ENCODE results near the gene CUX1. TPM values are rescaled to one million over a fixed set of nuclear protein-coding genes. Genes with fewer than 3 reads are reported as not detected.

The CUX1 gene
- total RNA-seq, 1 experiment from 2014 or later, result 53.5 TPM

- Mint-ChIP-seq H3K36me3 (ENCODE audit: insufficient read depth in 1 of 3, low read depth in 3 of 3) (peaks cover 0 to 3% (median 0%) of the 10 kb centered on the region in 3 experiments; a peak in 1 of 7 replicates), H3K27me3 (ENCODE audit: low read depth) (no peaks in the 10 kb centered on the region), H3K27ac (peak overlapping the region; percentile 23 to 74 (median 40); a peak in 4 of 7 replicates), H3K4me3 (no peak overlapping the region), H3K4me1 (peaks cover 62 to 74% of the 10 kb centered on the region in 2 experiments), H3K9me3 (no peaks in the 10 kb centered on the region)
- Histone ChIP-seq H2BK20ac (ENCODE audit: low read depth, low read length, poor library complexity, severe bottlenecking) (no peak overlapping the region), H4K5ac (ENCODE audit: insufficient read length, low read depth, low read length) (no peak overlapping the region), H4K91ac (ENCODE audit: insufficient read length, low read depth, low read length) (no peak overlapping the region), H3K56ac (ENCODE audit: insufficient read length, low read depth, low read length) (no peak overlapping the region), H3K4ac (ENCODE audit: low read depth, low read length) (no peak overlapping the region), H4K8ac (replicated peaks; ENCODE audit: insufficient read length, low read depth, low read length) (no peak overlapping the region), H2BK120ac (ENCODE audit: low read depth, low read length, poor library complexity, severe bottlenecking) (no peak overlapping the region), H4K20me1 (ENCODE audit: control insufficient read depth, insufficient read depth, insufficient read length) (peaks cover 2% of the 10 kb centered on the region), H3K9ac (ENCODE audit: extremely low read depth, insufficient read length, low read length) (no peak overlapping the region), H3K14ac (ENCODE audit: insufficient read depth, low read length) (no peak overlapping the region), H2BK12ac (ENCODE audit: insufficient read length, low read depth, low read length) (no peak overlapping the region), H3T11ph (ENCODE audit: low read length) (no peak overlapping the region), H3K79me2 (ENCODE audit: insufficient read depth, low read length) (peaks cover 36% of the 10 kb centered on the region), H3K27me3 (ENCODE audit: insufficient read depth, low read length) (no peaks in the 10 kb centered on the region), H2BK15ac (ENCODE audit: low read depth, low read length) (no peak overlapping the region), H3K4me2 (ENCODE audit: insufficient read depth, insufficient read length, low read length) (no peak overlapping the region), H3K9me3 (ENCODE audit: control insufficient read depth, low read depth, low read length) (no peaks in the 10 kb centered on the region), H2AFZ (ENCODE audit: low read length) (no peak overlapping the region), H3K79me1 (ENCODE audit: insufficient read depth, low read depth, low read length, poor library complexity, severe bottlenecking) (peaks cover 6% of the 10 kb centered on the region), H3K18ac (ENCODE audit: insufficient read length, low read depth, low read length) (no peak overlapping the region), H2AK5ac (ENCODE audit: insufficient read length, low read length) (no peak overlapping the region), H3K23ac (ENCODE audit: insufficient read length, low read depth, low read length) (no peak overlapping the region), H2BK5ac (ENCODE audit: insufficient read length, low read length) (no peak overlapping the region), H3K23me2 (ENCODE audit: insufficient read length, low read depth, low read length, poor library complexity, severe bottlenecking) (no peaks in the 10 kb centered on the region), H3K4me1 (ENCODE audit: insufficient read depth, low read length) (peaks cover 11% of the 10 kb centered on the region), H3K27ac (ENCODE audit: insufficient read length, low read depth, low read length) (no peak overlapping the region)
- DNase-seq, result no peak
- WGBS (ENCODE audit: extremely low coverage, insufficient read length, low lambda C conversion rate), result no CpG with 5 or more reads among the region's 11 CpGs
- no peak for TF ChIP-seq CTCF (conservative IDR thresholded peaks at IDR 0.05)
Observed at GRCh38 chr7:101875283-101875846, 57.9 kb downstream of the CUX1 start.

All from H9 (cell line).